Glomerular endothelial cell (primary cell): ENCODE measurements around the gene LRRC28. TPM values are rescaled to one million over a fixed set of nuclear protein-coding genes. Genes with fewer than 3 reads are reported as not detected.

ENCODE experiments used
- DNase-seq: peaks from one replicate; pipeline ENCODE4 v3.0.0-alpha.2; 2011; ENCODE audit warnings: low read depth, low spot score; ENCODE audit errors: extremely low read depth
- total RNA-seq: library from RNA; depleted of rRNA; stranded (reverse); fragments of >200 nt; gene quantifications from 2 replicates; pipeline ENCODE4 v1.2.3, GENCODE V29; 2015

The LRRC28 gene
- total RNA-seq, 1 donor from 2014 or later, result 24.4 TPM

- DNase-seq, result no peak
Observed at GRCh38 chr15:99296386-99296785, 45.1 kb downstream of the LRRC28 start.

- no peak for DNase-seq
Observed at GRCh38 chr15:99303907-99304306, 52.6 kb downstream of the LRRC28 start.

DNA sequence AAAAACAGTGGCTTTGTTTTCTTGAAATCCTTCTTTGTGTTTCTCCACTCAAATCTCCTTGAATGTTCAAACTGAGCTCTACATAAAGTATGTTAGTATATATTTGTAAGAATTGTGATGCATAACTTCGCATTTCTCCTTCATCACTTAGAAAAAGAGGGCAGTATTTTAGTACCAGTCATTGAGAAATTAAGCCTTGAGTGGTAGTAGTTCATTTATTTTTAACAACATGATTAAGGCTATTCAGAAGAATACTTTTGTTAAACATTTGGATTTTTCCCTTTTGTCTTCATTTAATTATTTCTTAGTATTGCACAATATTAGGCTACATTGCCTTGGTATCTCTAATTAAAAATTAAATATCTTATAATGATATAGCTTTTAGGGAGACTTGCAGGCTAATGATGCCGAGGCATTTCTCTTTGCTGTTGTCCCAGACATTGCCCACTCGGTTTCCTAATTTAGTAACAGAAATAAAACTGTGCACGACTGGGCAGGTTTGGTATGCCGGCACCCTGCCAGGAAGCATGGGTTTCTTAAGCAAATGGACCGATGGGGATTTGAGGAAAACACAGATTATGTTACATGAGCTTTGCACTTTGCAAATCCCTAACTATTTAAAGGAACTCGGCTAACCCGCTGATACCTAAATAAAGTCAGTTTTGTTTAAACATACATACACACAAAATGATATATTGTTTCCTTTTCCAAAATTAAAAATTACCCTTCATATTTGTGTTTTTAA is 54.7 kb downstream of the LRRC28 start:
- no peak for DNase-seq

GRCh38 chr15:99306694-99307338 is 55.5 kb downstream of the LRRC28 start:
- no peak for DNase-seq

GRCh38 chr15:99307735-99308134 is 56.5 kb downstream of the LRRC28 start:
- DNase-seq, result no peak

DNA sequence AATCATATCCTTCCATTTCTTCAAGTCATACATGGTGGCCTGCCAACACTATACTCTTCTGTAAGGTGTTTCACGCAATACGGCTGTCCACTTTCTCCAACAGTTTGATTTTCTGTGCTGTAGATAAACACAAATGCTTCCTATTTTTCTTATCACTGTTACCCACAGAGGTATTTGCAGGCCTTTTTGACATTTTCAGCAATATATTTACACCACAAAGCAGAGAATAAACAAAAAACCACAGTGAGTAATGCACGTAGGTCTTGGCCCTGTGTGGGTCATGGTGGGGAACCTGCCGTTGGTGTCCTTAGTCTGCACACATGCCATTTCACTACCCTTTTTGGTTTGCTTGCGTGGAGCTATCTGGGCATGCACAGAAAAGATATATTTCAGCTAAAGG is 59.5 kb downstream of the LRRC28 start:
- no peak for DNase-seq

DNA sequence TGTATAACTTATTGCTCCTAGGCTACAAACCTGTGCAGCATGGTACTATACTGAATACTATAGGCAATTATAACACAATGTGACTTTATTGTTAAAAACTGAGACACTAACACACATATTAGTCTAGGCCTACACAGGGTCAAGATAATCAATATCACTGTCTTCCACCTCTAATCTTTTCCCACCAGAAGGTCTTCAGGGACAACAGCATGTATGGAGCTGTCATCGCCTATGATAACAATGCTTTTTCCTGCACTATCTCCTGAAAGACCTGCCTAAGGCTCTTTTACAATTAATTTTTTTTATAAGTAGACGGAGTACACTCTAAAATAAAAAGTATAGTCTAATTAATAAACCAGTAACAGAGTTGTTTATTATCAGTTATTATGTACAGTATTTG is 60.9 kb downstream of the LRRC28 start:
- DNase-seq, result no peak

DNA sequence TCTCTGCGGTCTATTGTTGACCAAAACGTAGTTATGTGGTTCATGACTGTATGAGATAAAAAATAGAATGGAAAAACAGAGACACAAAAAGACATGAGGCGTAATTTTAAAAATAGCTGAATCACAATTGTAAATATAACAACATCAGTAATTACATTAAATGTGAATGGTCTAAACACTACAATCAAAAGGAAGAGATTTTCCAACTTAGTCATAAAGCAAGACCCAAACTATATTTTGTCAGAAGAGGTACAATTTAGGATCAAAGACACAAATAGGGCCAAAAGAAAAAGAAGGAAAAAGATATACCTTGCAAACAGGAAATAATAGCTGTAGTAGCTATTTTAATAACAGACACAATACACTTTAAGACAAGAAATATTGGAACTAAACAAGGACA is 61.5 kb downstream of the LRRC28 start:
- DNase-seq, result no peak

DNA sequence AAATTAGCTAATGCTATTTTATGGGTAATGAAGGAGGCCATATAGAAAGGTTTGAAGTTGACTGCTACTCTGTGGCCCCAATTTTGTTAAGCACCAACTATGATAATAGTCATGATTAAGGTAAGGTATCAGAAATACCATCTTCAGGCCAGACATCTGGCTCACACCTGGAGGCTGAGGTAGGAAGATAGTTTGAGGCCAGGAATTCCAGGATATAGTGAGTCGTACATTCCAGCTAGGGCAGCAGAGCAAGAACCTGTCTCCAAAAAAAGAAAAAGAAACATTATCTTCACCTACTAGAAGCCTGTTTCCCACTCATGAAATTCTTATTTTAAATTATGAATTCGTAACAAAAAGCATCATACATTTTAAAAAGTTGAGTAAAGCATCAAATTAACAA is 64.4 kb downstream of the LRRC28 start:
- no peak for DNase-seq

GRCh38 chr15:99320374-99321215 is 69.3 kb downstream of the LRRC28 start:
- DNase-seq, result no peak

- DNase-seq, result no peak
Observed at GRCh38 chr15:99321468-99321867, 70.2 kb downstream of the LRRC28 start.

GRCh38 chr15:99322643-99323405 is 71.5 kb downstream of the LRRC28 start:
- DNase-seq, result no peak

- peak; percentile 20 for DNase-seq
Observed at GRCh38 chr15:99324082-99324620, 72.9 kb downstream of the LRRC28 start.

- DNase-seq, result no peak
Observed at GRCh38 chr15:99324700-99325099, 73.4 kb downstream of the LRRC28 start.

DNA sequence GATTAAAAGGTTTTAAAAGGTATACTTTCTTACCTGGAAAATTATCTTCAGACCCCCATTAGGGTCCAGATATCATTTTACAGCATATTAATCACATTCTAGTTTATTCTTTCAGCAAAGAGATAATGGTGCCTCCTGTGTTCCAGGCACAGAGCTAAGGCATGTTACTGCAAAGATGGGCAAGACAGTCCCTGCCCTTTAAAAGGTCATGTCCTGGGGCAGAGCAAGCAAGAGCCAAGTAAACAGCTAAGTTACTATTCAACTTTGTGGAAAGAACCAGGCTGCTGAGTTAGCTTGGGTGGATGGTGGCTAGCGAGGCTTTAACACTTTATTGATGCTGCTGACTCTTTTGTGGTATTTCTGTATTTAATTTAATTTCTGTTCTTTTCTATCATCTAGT is 75.0 kb downstream of the LRRC28 start:
- no peak for DNase-seq

GRCh38 chr15:99328106-99329072 is 77.1 kb downstream of the LRRC28 start:
- DNase-seq, result no peak

GRCh38 chr15:99331381-99331780 is 80.1 kb downstream of the LRRC28 start:
- no peak for DNase-seq

GRCh38 chr15:99333413-99333812 is 82.1 kb downstream of the LRRC28 start:
- DNase-seq, result no peak

- DNase-seq, result peak; percentile 16
Observed at GRCh38 chr15:99333981-99334380, 82.7 kb downstream of the LRRC28 start.
